EL (cell line): ENCODE measurements around the gene U2AF2.

Experiments
- DNase-seq: peaks from one replicate; pipeline ENCODE4 v3.0.0-alpha.2; 2016

U2AF2 gene

GRCh38 chr19:55720214-55720746, 65.4 kb downstream of the U2AF2 start:
- no peak for DNase-seq

DNA sequence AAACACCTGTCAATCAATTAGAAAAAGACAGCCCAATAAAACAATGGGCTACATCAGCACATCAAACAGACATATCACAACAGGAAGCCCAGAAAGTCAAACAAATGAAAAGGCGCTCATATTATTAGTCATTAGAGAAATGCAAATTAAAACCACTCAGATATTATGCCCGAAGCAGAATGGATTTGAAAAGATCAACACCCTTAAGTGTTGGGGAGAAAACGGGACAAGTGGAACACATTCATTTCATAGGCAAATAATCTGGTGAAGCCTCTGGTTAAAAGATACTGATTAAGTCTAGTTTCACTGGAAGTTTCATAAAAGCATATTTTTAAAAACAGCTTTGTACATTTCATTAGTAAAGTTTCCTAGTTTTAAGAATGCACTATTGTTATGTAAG, 66.0 kb downstream of the U2AF2 start:
- DNase-seq, result no peak

GRCh38 chr19:55723491-55723890, 68.7 kb downstream of the U2AF2 start:
- DNase-seq, result no peak
